Rectal smooth muscle tissue (tissue), 1 donor: ENCODE data around the gene ITPR2.
"Not testable (repeated sequence)": the region's sequence is repeated elsewhere in the genome, so short reads cannot be mapped to it uniquely, and the experiment has no call there.

ENCODE experiments used
- H3K27ac ChIP-seq: one replicate; pipeline ENCODE4 v1.7.0; 2013; ENCODE audit warnings: low read depth, low read length, inconsistent platforms
- H3K27me3 ChIP-seq: one replicate; pipeline ENCODE4 v1.7.0; 2013; ENCODE audit warnings: low read length; ENCODE audit not compliant: control insufficient read depth, insufficient read depth
- H3K36me3 ChIP-seq: one replicate; pipeline ENCODE4 v1.7.0; 2013; ENCODE audit warnings: low read length; ENCODE audit not compliant: control insufficient read depth, insufficient read depth
- H3K4me1 ChIP-seq: one replicate; pipeline ENCODE4 v1.7.0; 2013; ENCODE audit warnings: low read length; ENCODE audit not compliant: control insufficient read depth, insufficient read depth
- H3K4me3 ChIP-seq: one replicate; pipeline ENCODE4 v1.7.0; 2013; ENCODE audit warnings: low read length
- H3K9ac ChIP-seq: one replicate; pipeline ENCODE4 v1.7.0; 2013; ENCODE audit warnings: low read length

The ITPR2 gene

DNA sequence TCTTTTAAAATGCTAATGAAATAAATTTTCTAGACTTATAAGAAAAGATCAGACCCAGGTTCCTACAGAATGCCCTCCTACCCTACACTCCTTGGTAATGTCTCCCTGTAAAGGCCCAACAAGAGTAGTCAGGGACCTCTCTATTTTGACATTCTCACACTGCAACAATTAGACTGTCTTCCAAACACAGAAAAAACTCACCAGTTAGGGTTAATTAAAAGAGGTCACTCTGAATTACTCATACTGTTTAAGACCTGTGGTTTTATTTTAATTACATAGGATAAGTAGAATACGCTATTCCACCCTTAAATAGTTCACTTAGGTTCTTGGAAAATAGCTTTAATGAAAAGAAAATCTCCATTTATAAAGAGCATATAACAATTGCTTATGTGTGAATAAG, 142.4 kb downstream of the ITPR2 start:
- Histone ChIP-seq H3K9ac (no peak overlapping the region), H3K27ac (no peak overlapping the region), H3K4me3 (no peak overlapping the region), H3K36me3 (no peaks in the 10 kb centered on the region), H3K4me1 (peaks cover 6% of the 10 kb centered on the region), H3K27me3 (no peaks in the 10 kb centered on the region)

DNA sequence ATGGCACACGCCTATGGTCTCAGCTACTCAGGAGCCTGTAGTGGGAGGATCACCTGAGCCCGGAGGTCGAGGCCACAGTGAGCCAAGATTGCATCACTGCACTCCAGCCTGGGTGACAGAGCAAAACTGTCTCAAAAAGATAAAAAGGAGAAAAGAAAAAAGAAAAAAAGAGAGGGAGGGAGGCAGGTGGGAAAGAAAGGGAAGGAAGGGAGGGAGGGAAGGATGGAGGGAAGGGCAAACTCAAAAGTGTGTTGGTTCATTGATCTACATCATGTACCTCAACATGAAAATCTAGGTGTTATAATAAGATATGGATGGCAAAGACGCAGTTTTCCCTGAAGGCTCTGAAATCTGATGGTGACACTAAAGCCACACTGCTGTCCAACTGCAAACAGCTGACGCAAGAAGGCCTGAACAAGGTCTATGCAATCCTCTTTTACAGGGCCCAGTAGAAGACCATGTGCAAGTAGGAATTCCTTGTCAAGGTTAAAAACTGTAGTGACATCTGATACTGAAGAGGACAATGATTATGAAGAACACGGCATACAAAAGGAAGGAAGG, 143.6 kb downstream of the ITPR2 start:
- H3K27me3 ChIP-seq: no peaks in the 10 kb centered on the region
- no peak overlapping the region for H3K9ac ChIP-seq
- H3K4me3 ChIP-seq: no peak overlapping the region
- no peaks in the 10 kb centered on the region for H3K36me3 ChIP-seq
- H3K27ac ChIP-seq: no peak overlapping the region
- peaks cover 6% of the 10 kb centered on the region for H3K4me1 ChIP-seq

DNA sequence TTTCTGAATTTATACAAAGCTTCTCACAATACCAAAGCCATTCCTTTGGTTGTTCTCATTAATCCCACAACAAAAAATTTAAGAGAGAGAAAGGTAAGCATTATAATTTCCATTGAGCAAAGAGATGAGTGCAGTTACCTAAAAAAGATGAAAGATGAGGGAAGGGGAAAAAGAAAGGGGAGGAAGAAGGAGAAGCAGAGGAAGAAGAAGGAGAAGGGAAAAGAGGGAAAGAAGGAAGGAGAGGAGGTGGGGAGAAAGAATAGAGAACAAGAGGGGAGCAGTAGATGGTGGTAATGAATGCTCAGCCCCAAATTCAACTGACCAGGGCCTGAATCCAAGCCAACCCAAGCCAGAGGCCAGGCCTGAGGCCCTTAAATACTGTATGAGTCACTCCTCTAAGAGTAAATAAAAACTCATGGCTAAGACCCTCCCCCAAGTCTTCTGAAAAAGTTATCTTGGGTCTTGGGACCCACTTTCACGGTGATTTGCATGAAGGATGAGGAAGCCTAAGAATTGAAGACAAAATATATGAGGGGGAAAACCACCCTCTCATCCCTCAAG, 144.6 kb downstream of the ITPR2 start:
- no peaks in the 10 kb centered on the region for H3K36me3 ChIP-seq
- H3K9ac ChIP-seq: no peak overlapping the region
- peaks cover 6% of the 10 kb centered on the region for H3K4me1 ChIP-seq
- H3K4me3 ChIP-seq: no peak overlapping the region
- H3K27ac ChIP-seq: no peak overlapping the region
- no peaks in the 10 kb centered on the region for H3K27me3 ChIP-seq

DNA sequence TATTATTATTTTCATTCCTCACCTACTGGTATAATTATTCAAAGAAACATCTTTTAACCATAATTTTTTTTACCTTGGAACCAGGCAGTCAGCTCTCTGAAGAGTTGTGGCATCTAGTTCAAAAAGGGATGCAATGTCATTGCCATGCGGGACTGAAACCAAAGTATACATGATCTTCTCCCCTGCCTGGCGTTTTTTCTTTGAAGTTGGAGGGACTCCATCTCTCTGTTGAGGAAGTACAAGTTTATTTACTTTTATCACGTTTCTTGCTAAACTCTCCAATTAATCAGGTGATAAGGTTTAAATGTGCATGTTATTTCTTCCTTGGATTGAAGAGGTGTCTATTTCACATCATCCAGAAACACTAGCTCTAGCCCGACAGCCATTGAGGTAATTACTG, 146.6 kb downstream of the ITPR2 start:
- H3K9ac ChIP-seq: no peak overlapping the region
- H3K27ac ChIP-seq: no peak overlapping the region
- H3K4me1 ChIP-seq: peaks cover 2% of the 10 kb centered on the region
- no peaks in the 10 kb centered on the region for H3K27me3 ChIP-seq
- H3K36me3 ChIP-seq: peaks cover 3% of the 10 kb centered on the region
- H3K4me3 ChIP-seq: no peak overlapping the region

DNA sequence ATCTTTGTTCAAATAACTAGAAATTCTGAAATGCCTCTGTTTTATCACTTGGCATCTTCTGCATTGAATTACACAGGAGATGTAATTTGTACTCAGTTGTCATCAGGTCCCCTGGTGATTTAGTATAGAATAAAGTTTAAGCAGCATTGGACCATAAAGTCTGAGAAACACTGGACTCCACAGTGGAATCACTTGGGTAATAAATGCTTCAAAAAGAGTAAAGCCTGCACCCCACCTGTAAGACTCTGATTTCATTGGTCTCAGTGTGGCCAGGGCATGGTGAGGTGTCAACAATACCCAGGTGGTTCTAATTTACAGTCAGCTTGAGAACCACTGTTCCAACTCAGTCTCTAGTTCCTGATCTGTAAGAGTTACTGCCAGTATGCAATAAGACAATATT, 148.9 kb downstream of the ITPR2 start:
- Histone ChIP-seq H3K4me3 (no peak overlapping the region), H3K36me3 (peaks cover 3% of the 10 kb centered on the region), H3K27ac (no peak overlapping the region), H3K27me3 (no peaks in the 10 kb centered on the region), H3K4me1 (no peaks in the 10 kb centered on the region), H3K9ac (no peak overlapping the region)

DNA sequence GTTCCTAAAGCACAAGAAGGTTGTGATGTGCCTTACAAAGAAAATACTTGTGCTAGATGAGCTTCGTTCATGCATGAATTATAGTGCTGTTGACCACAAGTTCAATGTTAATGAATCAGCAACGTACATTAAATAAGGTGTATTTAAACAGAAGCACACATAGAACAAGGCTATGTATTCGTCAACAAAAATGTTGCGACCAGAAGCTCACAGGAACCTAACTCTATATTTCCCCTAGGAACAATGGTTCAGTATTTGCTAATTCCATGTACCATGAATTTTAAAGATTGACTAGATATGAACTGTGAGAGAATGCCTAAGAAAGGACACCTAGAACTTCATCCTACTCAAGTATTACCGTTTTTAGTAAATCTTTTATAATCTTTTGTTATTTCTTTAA, 149.6 kb downstream of the ITPR2 start:
- H3K9ac ChIP-seq: no peak overlapping the region
- no peak overlapping the region for H3K27ac ChIP-seq
- H3K27me3 ChIP-seq: no peaks in the 10 kb centered on the region
- no peak overlapping the region for H3K4me3 ChIP-seq
- H3K36me3 ChIP-seq: peaks cover 3% of the 10 kb centered on the region
- H3K4me1 ChIP-seq: no peaks in the 10 kb centered on the region

DNA sequence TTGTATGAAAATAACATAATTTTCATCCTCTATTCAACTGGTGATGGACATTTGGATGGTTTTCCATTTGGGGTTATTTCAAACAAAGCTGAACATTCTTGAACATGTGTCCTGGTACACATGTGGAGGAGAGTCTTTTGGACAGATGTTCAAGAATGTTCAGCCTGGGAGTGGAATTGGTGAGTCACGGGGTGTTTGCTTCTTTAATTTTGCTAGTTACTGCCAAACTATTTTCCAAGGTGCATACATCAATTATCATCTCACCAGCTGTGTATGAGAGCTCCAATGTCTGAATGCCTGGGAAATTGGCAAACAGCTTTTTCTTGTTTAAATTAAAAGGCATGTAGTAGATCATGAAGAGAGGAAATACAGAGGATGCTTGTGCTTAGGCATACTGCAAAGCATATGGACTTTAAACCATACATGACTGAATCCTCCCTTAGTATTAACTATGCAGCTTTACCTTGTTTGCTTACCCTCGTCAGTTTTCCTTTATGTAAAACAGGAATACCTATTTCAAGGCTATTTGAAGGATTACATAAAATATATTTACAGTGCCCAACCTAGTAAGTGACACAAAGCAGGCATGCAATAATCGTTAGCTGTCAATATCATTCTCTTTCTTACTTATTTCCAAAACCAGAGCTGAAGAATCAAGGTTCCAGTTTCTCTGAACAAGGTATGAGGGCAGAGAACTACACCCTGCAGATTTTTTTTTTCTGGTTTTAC, 152.1 kb downstream of the ITPR2 start:
- no peak overlapping the region for H3K27ac ChIP-seq
- H3K27me3 ChIP-seq: no peaks in the 10 kb centered on the region
- no peak overlapping the region for H3K4me3 ChIP-seq
- no peaks in the 10 kb centered on the region for H3K4me1 ChIP-seq
- peaks cover 3% of the 10 kb centered on the region for H3K36me3 ChIP-seq
- H3K9ac ChIP-seq: no peak overlapping the region

DNA sequence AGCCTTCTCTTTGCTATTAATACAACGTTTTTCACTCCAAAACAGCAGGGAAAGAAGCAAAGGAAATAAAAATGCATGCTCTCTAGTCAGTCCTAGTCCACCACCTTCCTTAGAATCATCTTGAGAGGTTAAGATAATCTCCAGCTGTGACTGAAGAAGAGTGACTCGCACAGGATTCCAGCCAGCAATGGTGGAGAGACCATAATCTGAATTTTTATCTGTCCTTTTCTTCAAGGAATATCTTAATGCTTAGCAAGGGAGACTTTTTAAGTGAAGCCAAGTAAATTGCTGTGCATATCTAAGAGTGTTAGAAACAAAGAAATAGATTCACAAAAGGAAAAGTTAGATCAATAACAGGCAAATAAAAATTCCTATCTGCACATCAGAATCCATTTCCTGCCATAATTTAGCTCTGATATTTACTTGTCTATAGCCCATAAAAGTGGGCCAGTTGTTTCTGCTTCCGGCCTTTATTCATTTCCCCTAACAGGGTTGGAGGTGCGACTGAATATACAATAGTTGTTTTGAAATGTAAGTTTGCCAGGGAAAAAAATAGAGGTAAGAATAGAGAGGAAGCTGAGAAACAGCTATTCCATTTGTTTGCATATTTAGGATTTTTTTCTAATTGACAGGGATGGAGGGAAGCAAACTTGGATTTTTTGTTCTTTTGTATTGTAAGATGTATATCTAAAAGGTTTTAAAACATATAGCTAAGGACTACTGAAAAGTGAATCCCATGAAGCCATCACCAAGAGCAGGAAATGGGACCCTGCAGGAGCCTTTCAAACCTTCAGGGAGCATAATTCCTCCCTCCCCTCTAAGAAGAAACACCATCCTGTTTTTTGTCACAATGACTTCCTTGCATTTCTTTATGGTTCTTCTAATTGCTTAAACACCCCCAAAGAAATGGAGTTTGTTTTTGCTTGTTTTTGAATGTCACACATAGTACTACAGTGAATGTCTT, 154.0 kb downstream of the ITPR2 start:
- no peak overlapping the region for H3K4me3 ChIP-seq
- H3K27ac ChIP-seq: no peak overlapping the region
- H3K36me3 ChIP-seq: peaks cover 3% of the 10 kb centered on the region
- H3K9ac ChIP-seq: no peak overlapping the region
- H3K4me1 ChIP-seq: no peaks in the 10 kb centered on the region
- no peaks in the 10 kb centered on the region for H3K27me3 ChIP-seq

DNA sequence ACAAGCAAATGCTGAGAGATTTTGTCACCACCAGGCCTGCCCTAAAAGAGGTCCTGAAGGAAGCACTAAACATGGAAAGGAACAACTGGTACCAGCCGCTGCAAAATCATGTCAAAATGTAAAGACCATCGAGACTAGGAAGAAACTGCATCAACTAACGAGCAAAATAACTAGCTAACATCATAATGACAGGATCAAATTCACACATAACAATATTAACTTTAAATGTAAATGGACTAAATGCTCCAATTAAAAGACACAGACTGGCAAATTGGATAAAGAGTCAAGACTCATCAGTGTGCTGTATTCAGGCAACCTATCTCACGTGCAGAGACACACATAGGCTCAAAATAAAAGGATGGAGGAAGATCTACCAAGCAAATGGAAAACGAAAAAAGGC, 161.5 kb downstream of the ITPR2 start:
- H3K27me3 ChIP-seq, H3K4me1 ChIP-seq, H3K9ac ChIP-seq, H3K4me3 ChIP-seq, H3K36me3 ChIP-seq, H3K27ac ChIP-seq: not testable (repeated sequence)

DNA sequence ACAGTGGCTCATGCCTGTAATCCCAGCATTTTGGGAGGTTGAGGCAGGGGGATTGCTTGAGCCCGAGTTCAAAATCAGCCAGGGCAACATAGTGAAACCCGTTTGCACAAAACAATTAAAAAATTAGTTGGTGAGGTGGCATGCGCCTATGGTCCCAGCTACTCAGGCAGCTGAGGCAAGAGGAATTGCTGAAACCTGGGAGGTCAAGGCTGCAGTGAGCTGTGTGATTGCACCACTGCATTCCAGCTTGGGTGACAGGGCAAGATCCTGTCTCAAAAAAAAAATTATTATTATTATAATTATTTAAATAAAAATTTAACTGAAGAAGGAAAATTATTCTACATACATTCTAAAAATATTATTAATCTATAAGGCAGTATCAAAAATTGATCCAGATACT, 164.1 kb downstream of the ITPR2 start:
- H3K27ac ChIP-seq: no peak overlapping the region
- H3K9ac ChIP-seq: no peak overlapping the region
- H3K4me1 ChIP-seq: no peaks in the 10 kb centered on the region
- H3K27me3 ChIP-seq: no peaks in the 10 kb centered on the region
- no peak overlapping the region for H3K4me3 ChIP-seq
- no peaks in the 10 kb centered on the region for H3K36me3 ChIP-seq

DNA sequence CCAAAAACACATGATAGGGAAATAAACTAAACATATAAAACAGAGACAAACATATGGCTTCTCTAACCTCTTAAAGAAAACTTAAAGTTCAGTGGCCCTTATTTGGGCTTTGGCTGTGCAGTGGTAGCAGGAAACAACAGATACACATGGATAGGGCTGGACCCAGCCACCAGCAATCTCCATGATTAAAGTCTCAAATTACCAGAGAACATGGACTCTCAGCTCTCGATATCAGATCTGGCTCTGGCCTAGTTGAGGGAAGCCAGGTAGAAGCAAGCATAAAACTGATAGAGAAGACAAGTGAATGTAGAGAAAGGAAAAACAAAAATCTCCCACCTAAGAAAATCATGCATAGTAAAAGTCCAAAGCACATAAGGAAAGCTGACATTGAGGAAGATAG, 164.8 kb downstream of the ITPR2 start:
- H3K27me3 ChIP-seq: no peaks in the 10 kb centered on the region
- no peaks in the 10 kb centered on the region for H3K4me1 ChIP-seq
- no peak overlapping the region for H3K4me3 ChIP-seq
- no peak overlapping the region for H3K9ac ChIP-seq
- H3K36me3 ChIP-seq: no peaks in the 10 kb centered on the region
- no peak overlapping the region for H3K27ac ChIP-seq

DNA sequence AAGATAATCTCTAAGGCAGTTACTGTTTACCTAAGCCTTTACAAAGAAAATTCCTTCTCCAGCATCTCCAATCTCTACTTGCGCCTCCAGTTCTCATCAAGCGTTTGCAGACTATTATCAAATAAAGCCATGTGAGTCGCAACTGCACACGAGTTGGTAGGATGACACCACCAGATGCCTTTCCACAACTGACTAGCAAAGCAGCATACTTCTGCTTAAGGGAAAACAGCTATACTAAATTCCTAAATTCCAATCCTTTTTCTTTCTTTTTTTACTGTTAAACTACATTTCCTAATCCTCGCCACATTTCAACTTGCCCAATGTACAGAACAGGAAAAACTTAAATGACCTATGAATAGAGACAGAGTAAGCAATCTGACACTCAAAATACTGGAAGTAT, 166.7 kb downstream of the ITPR2 start:
- H3K9ac ChIP-seq: no peak overlapping the region

More for the DNA sequence above, 166.7 kb downstream of the ITPR2 start:
- H3K27ac ChIP-seq: no peak overlapping the region
- no peaks in the 10 kb centered on the region for H3K36me3 ChIP-seq
- H3K27me3 ChIP-seq: no peaks in the 10 kb centered on the region
- H3K4me1 ChIP-seq: no peaks in the 10 kb centered on the region
- no peak overlapping the region for H3K4me3 ChIP-seq
